ENCODE measurements around the gene MGRN1. TPM values are rescaled to one million over a fixed set of nuclear protein-coding genes. Genes with fewer than 3 reads are reported as not detected.

Gene MGRN1
- total and polyA plus RNA-seq, 2 of the 13 experiments (the other 11 are each of a cell fraction or from before 2014, with no cell fraction given) = 11.9 to 12.6 TPM

DNA sequence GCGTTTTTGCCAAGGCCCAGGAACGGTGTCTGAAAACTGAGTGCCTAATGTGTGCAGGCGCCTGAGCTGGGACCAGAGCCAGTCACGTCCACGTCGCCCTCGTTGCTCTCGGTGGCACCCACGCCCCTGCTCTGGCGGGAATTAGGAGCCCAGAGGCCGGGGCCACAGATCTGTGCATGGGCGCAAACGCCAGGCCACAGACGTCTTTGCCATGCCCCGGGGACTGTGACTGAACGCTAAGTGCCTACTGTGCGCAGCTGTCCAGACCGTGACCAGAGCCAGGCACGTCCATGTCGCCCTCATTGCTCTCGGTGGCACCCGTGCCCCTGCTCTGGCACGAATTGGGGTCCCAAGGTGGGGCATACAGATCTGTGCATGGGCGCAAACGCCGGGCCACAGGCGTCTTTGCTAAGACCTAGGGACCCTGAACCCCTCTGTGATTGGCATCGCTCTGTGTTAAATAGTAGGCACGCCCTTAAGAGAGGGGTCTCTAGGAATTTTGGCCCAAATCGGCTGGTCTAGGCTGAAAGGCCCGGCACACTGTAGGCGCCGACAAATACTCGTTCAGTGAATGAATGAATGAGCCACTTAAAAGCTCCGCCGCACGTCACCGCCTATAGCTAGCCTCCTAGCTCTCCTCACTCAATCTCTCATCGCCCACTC lies 9.1 kb upstream of the MGRN1 start (continued):
- 0 out of 2 replicates have a peak, but pooled peaks have one; percentile 59 for TF ChIP-seq ZBTB37 (CRISPR knock-in tag; IDR thresholded peaks at IDR 0.05)
- 0 out of 2 replicates have a peak, but pooled peaks have one; percentile 2 for TF ChIP-seq DR1 (CRISPR knock-in tag; IDR thresholded peaks at IDR 0.05)
- TF ChIP-seq ZNF337 (CRISPR knock-in tag; IDR thresholded peaks at IDR 0.05; ENCODE audit: borderline replicate concordance, low read depth) = 0 out of 2 replicates have a peak, but pooled peaks have one; percentile 27
- no peak for TF ChIP-seq TEF (CRISPR knock-in tag; IDR thresholded peaks at IDR 0.05)
- TF ChIP-seq SALL1 (CRISPR knock-in tag; IDR thresholded peaks at IDR 0.05) = no peak
- TF ChIP-seq MED8 (CRISPR knock-in tag; IDR thresholded peaks at IDR 0.05; ENCODE audit: insufficient replicate concordance) = peak; percentile 24
- no peak for TF ChIP-seq TCF12 (IDR thresholded peaks at IDR 0.05)
- TF ChIP-seq TCF12 (CRISPR knock-in tag; IDR thresholded peaks at IDR 0.05) = peak; percentile 66
- no peak for TF ChIP-seq FIP1L1 (IDR thresholded peaks at IDR 0.05; ENCODE audit: borderline replicate concordance, insufficient read depth, low read depth, low read length)
- TF ChIP-seq KDM5A (IDR thresholded peaks at IDR 0.05; ENCODE audit: borderline replicate concordance, low read length) = no peak
- 0 out of 2 replicates have a peak, but pooled peaks have one; percentile 5 for TF ChIP-seq EEA1 (CRISPR knock-in tag; IDR thresholded peaks at IDR 0.05; ENCODE audit: borderline replicate concordance)
- 0 out of 2 replicates have a peak, but pooled peaks have one; percentile 9 for TF ChIP-seq ZNF224 (CRISPR knock-in tag; IDR thresholded peaks at IDR 0.05)

All from HepG2 (cell line).